LNCAP (cell line): ENCODE data around the gene GAREM1.

ENCODE experiments used
- TF ChIP-seq, protein P1 (sequence below): fragments of 450-650 bp; IDR thresholded peaks from 2 replicates; pipeline ENCODE4 v1.5.1; 2017; ENCODE audit warnings: mild to moderate bottlenecking

Gene GAREM1

DNA sequence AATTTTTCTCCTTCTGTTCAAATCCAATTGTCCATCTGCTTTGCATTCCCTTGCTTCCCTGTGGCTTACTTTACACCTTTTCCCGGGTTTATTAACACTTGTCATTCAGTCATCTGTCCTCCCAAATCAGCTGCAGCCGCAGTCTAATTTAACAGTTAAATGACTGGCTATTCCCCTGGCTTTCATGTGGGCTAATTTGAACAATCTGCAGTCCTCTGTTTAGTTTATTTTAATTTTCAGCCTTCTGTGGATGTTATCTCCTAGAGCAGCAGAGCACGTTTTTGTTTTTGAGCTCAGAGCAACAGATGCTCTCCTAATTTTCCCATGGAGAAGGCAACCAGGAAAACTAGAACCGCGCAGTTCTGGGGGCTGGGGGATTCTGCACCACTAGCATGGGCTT, 225.8 kb downstream of the GAREM1 start:
- TF ChIP-seq, protein P1, sequence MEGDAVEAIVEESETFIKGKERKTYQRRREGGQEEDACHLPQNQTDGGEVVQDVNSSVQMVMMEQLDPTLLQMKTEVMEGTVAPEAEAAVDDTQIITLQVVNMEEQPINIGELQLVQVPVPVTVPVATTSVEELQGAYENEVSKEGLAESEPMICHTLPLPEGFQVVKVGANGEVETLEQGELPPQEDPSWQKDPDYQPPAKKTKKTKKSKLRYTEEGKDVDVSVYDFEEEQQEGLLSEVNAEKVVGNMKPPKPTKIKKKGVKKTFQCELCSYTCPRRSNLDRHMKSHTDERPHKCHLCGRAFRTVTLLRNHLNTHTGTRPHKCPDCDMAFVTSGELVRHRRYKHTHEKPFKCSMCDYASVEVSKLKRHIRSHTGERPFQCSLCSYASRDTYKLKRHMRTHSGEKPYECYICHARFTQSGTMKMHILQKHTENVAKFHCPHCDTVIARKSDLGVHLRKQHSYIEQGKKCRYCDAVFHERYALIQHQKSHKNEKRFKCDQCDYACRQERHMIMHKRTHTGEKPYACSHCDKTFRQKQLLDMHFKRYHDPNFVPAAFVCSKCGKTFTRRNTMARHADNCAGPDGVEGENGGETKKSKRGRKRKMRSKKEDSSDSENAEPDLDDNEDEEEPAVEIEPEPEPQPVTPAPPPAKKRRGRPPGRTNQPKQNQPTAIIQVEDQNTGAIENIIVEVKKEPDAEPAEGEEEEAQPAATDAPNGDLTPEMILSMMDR: no peak

DNA sequence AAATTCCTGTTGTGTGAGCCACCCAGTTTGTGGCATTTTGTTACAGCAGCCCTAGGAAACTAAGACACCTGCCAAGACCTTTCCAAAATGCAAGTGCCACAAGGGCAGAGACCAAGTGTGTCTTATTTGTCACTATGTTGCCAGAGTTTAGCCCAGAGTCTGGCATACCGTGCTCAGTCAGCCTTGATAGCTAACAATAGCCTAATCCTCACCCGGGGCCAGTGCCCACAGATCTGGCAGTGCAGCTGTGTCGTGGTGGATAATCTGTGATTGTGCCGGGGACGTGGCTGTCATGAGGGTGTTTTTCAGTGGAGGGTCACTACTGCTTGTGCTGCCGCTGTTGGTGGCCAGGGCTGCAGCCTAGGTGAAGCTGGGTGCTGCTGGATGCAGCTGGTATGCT, 227.3 kb downstream of the GAREM1 start:
- TF ChIP-seq, protein P1: no peak

DNA sequence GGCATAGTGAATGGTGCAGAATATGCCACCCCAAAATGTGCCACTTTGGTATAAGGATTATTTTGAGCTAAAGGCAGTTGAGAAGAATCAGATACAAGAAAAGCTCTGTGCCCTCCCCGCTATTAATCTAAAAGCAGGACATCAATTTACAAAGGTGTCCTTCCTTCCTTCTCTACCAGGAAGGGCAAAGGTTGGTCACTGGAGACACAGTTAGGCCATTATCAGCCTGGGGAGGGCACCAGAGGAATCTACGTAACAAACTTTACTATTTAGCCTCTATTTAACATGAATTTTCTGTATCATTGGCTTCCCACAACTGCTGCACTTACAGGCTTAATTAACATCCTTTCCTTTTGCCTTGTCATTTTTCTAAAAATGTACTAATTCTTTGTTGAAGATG, 228.3 kb downstream of the GAREM1 start:
- TF ChIP-seq, protein P1: no peak

DNA sequence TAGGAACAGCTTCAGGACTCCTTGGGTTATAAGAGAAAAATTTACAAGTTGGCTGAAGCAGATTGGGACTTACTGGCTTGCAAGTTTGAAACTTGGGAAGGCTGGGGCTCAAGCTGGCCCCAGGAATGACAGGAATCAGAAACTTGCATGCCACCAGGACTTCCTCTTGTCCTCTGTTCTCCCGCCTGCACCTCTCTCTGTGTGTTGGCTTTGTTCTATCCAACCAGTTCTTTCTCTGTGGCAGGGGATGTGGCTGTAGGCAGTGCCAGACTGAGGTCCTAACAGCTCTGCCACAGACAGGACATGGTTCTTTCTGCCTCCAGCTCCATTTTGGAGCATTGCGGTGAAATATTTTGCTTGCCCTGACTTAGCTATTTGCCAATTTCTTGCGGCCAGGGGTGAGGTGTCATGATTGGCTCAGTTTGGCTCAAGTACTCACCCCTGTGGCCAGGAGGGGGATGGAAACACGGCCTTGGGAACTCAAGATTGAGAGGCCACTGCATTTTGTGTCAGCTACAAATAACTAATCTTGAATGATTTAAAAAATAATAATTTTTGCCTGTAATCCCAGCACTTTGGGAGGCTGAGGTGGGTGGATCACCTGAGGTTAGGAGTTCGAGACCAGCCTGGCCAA, 231.9 kb downstream of the GAREM1 start:
- TF ChIP-seq, protein P1: no peak

DNA sequence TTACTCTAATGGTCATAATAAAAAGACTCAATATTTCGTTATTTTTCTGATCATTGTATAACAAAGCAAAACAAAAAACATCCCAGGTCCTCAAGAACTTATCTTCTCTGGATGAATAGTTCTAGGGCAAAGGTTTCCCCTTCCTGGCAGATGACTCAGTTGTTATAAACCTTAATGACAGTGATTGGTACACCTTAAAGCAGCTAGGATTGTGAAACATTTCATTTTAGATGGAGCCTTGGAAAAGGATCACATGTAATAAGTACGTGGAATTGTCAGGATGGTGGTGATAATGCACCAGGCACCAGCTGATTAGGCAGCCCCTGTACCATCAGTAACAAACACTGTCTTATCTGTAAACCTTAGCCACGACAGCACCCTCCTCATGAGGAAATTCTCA, 233.6 kb downstream of the GAREM1 start:
- TF ChIP-seq, protein P1: no peak

DNA sequence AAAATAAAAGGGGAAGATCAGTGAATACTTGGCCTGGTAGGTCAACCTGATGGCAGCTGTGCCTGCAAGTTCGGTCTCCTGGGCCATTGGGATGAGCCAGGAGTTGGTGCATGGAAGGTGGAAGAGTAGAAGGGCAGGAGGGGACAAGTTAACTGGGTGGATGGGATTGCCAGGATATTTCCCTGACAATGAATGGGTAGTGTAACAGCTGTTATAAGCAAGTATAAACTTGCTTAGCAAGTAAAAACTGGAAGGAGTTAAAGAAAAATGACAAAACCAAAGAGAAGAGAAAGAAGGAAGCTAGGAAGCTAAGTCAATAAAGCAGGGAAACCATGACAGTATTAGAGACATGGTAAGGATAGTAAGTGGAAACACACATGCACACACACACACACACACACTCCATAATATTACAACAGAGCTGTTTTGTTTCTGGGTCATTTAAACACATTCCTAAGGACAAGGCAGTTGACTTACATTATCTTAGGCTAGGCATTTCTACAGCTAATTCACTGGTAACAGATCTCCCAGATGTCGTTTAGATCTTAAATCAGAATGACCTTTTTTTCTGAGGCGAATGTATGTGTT, 251.2 kb downstream of the GAREM1 start:
- TF ChIP-seq, protein P1: no peak

DNA sequence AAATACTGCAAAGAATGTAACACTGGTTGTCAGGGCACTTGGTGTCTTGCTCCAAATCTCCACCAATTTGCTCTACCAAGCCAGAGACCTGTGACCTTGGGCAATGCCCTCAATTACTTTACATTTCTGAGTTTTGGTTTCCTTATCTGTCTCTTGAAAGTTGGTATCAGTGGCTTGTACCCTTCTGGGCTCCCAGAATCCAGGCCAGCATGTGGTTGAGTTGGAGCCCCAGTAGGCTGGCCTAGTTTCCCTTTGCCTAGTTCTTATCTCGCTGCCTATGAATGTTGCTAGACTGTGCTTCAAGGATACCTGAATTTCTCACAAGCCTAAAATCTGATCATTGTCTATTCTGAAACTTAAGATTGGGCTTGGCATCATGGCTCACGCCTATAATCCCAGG, 254.3 kb downstream of the GAREM1 start:
- TF ChIP-seq, protein P1: no peak
